GM18951 (cell line): Measurements from ENCODE around the gene NFE2.

Experiments
- POLR2A ChIP-seq: IDR thresholded peaks from 4 replicates; pipeline ENCODE4 v1.6.1; 2011; ENCODE audit warnings: mild to moderate bottlenecking; ENCODE audit not compliant: insufficient read length, insufficient read depth; ENCODE audit errors: extremely low read depth
- in situ Hi-C: fragments of 300-500 bp; cut with MboI; formaldehyde crosslinking; loops from one replicate; pipeline ENCODE4 v1.12.0; 2022; ENCODE audit warnings: low sequenced_read_pairs, mixed read lengths, inconsistent platforms; ENCODE audit not compliant: unreplicated experiment

NFE2 gene

DNA sequence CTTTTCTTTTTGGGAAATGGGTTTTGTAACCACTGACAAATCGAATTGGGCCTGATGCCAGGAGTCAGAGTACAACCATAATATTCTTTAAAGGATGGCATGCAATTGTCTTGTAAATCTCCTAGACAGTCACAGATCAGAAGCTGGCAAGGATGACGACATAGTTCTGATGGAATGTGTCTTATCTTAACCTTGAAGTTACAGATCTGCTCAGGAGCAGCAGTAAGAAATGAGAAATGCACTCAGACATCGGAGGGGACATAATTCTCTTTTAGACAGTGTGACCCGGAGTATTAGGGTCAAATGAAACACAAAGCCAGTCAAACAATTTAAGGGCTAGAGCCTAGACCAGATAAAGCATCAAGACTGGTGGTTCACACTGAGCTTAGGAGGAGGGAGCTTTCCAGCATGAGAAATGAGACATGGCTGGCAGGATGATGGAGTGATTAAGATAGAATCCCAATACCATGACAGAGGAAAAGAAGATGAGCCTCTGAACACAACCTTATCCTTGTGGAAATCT is 38.4 kb downstream of the NFE2 start:
- TF ChIP-seq POLR2A = no peak
- in situ Hi-C loops = no loop called here

DNA sequence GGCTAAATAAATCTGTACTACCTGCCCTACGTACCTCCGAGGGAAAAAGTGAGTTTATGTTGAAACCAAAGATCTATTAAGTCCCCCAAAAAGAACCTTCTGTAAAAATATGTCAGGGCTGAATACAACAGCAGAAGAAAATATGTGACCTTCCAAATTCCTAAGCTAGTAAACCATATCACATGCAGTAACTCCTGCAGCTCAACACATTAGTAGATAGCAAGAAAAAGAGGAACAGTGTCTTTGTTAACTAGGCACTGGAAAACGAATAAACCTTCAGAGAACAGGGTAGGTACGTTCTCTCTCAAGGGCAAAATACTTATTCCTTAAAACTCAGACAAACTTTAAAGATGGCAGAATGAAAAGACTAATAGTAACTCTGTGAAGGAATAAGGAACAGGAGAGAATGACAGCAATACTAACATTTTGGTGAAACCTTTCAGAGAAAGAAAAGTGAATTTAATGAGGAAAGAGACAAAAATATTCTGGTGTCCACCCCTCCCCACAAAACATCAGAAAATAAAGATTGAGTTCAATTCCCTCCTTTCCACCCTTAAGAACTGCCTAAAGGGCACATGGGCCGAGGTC is 38.9 kb downstream of the NFE2 start:
- no peak for TF ChIP-seq POLR2A
- in situ Hi-C loops = no loop called here

DNA sequence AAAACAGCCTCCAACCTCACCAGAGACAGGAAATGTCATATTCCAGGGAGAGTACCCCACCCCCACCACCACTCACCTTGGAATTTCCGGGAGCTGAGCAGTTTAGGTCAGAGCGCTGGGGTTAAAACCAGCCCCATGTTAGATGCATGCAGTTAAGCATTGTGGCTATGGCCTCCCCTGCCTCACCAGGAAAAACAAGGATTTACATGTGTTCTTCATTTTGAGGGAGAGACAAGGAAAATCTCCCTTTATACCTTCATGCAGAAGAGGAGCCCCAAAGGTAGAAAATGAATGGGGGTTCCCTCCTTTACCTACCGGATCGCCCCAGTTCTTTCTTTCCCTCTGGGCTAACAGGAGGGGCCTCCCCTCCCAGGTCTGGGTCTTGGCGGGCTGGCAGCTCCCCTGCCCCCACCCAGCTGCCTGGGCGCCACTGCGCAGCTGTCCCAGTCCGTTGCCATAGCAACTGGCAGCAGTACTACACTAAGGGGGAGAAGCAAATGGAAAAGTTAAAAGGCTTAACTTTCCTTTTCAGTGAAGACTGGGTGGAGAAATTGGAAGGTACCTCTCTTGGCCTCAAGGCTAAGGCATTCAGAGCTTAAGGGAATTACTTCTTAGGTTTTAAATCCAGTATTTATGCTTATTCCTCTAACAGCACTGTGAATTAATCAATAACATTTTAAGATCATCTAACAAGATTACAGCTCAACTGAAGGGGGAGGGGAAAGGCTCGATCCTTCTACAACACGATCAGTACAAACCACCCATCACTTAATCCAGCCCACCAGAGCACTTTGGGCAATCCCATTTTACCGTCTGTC is 41.4 kb downstream of the NFE2 start:
- TF ChIP-seq POLR2A = no peak
- in situ Hi-C loops = no loop called here

DNA sequence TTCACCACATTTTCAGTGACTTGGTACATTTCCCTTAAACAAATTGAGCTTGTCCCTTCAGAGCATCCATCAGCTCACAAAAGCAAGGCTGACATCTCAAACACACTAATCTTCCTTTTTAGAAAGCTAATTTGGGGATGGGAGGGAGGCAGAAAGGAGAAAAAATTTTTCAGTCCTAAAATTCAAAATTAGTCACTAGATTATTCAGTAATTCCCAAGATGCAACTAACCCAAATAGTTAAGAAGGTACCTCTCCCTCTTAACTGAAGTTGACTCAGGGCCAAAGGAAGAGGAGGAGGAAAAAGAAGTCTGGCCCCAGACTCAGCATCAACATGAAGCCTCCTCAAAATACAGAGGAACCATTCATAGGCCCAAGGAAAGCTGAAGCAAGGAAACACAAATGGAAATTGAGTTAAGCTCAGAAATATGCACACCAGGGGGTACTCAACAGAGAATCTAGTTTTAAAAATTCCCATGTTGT is 42.6 kb downstream of the NFE2 start:
- no peak for TF ChIP-seq POLR2A
- in situ Hi-C loops = no loop called here

DNA sequence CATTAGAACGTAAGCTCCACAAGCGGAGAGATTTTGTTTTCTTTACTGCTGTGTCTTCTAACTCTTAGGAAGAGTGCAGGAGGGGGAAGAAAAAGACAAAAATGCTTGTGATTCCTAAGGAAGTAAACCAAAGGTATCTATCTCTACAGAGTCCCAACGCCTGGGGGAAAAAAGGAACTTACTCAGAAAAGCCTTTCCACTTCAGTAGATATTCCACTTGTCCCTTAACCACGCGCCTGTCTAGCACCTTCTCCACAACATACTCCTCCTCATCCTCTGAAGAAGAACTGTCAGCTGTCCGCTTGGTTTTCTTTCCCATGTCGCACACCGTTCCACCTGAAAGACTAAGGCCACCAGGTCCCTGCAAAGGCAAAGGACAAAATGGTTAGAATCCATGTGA is 43.5 kb downstream of the NFE2 start:
- TF ChIP-seq POLR2A = no peak
- in situ Hi-C loops = no loop called here

DNA sequence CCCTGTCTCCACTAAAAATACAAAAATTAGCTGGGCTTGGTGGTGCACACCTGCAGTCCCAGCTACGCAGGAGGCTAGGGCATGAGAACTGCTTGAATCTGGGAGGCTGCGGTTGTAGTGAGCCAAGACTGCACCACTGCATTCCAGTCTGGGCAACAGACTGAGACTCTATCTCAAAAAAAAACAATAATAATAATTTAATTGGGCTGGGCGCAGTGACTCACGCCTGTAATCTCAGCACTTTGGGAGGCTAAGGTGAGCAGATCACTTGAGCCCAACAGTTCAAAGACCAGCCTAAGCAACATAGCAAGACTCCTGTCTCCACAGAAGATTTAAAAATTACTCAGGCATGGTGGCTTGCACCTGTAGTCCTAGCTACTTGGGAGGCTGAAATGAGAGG is 47.6 kb downstream of the NFE2 start:
- in situ Hi-C loops = no loop called here
- no peak for TF ChIP-seq POLR2A

DNA sequence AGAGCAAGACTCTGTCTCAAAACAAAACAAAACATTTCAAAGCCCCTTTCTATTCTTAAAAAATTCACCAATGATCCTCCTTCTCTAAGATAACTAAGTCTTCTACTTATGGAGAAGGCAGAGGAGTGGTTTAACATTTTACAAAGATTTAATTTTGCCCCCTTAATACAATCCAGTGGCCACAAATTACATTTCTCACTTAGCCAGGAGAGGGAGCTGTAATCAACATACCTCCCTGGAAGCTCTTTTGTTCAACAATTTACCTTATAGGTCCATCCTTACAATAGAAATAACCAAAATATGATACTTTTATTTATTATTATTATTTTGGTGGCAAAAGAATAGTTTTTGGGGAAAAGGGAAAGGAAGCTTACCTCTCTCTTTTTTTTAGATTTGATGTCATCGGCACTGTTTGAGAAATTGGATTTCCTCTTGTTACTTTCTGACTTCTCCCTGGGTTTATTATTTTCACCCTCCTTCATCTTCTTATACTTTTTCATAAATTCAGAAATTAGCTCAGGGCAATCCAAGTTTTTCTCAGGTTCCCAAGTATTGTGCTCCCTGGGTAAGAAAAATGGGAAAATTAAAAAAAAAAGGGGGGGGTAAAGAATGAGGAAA is 49.0 kb downstream of the NFE2 start:
- in situ Hi-C loops = no loop called here
- TF ChIP-seq POLR2A = no peak

DNA sequence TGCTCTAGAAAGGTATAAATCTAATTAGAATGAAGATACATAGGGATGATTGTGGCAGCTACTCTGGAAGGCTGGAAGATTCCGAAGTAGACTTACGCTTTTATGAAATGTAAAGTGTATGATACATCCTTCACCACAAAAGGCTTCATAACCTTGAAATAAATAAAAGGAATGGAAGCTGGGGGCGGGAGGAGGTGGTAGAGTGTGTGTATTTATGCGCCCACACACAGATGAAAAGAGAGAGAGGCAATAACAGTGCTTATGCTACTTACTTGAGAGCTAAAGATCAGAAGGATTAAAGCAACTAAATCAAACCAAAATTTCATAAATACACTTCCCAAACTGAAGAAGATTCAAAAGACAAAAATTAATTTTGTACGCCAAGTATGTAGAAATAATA is 51.3 kb downstream of the NFE2 start:
- in situ Hi-C loops = no loop called here

DNA sequence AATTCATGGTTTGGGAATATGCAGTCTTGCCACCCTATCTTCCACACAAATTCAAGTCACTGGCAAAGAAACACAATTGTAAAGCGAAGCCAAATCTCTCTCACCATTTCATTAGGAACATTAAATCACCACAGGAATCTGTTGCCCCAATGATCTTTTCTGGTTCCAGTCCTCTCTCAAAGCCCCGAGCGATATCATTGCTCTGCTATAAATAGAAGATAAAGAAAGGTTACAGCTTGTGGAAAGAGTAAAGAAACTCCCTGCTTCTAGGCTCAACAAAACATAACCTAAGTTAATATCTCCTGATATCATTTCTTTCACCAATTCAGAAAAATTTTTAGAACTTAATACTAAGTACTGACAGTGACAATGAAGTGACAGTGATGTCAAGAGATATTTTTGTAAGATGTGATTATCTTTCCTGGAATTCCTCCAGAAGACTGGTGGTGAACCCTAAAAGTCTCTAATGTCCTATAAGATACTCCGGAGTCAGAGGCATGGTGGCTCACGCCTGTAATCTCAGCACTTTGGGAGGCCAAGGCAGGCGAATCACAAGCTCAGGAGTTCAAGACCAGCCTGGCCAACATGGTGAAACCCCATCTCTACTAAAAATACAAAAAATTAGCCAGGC is 54.7 kb downstream of the NFE2 start:
- in situ Hi-C loops = no loop called here
- TF ChIP-seq POLR2A = no peak

More for the DNA sequence above, 51.3 kb downstream of the NFE2 start:
- TF ChIP-seq POLR2A = no peak
